ENCODE results near the gene HGF. TPM values are rescaled to one million over a fixed set of nuclear protein-coding genes. Genes with fewer than 3 reads are reported as not detected.

HGF gene
- total and polyA plus RNA-seq, 7 donors, result 0.46 to 27.2 (median 4.6) TPM

DNA sequence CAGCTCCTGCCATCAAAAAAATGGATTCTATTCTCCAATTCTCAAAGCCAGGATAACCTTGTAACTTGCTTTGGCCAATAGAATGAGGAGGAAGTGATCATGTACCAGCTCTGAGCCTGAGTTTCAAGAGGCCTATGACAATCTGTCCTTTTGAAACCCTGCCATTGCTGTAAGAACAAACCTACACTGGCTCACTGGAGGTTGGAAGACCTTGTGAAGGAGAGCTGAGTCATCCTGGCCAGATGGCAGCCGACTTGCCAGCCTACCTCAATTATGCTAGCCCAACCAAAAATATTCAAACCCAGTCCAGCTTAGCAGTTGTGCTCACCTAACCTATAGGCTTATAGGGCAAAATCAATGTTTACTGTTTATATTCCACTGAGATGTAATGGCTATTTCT lies 93.0 kb downstream of the HGF start:
- H3K36me3 ChIP-seq, result no peaks in the 10 kb centered on the region
- WGBS, 2 donors, result 71 to 77% methylated on average over 1 of the region's 1 CpG
- H3K9me3 ChIP-seq, result no peaks in the 10 kb centered on the region
- H3K27me3 ChIP-seq, result no peaks in the 10 kb centered on the region
- H3K27ac ChIP-seq, result no peak overlapping the region
- DNase-seq, result no peak
- intact Hi-C loops (cut with DNase I), result no loop called here
- H3K4me3 ChIP-seq, result no peak overlapping the region
- H3K4me1 ChIP-seq, result peaks cover 0 to 10% (median 0%) of the 10 kb centered on the region in 4 donors
- TF ChIP-seq EP300 (IDR thresholded peaks at IDR 0.05), result no peak
- TF ChIP-seq, protein P1, sequence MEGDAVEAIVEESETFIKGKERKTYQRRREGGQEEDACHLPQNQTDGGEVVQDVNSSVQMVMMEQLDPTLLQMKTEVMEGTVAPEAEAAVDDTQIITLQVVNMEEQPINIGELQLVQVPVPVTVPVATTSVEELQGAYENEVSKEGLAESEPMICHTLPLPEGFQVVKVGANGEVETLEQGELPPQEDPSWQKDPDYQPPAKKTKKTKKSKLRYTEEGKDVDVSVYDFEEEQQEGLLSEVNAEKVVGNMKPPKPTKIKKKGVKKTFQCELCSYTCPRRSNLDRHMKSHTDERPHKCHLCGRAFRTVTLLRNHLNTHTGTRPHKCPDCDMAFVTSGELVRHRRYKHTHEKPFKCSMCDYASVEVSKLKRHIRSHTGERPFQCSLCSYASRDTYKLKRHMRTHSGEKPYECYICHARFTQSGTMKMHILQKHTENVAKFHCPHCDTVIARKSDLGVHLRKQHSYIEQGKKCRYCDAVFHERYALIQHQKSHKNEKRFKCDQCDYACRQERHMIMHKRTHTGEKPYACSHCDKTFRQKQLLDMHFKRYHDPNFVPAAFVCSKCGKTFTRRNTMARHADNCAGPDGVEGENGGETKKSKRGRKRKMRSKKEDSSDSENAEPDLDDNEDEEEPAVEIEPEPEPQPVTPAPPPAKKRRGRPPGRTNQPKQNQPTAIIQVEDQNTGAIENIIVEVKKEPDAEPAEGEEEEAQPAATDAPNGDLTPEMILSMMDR (IDR thresholded peaks at IDR 0.05), result no peak
- no peak for TF ChIP-seq POLR2A (IDR thresholded peaks at IDR 0.05)
- no peak for TF ChIP-seq POLR2AphosphoS5 (IDR thresholded peaks at IDR 0.05)

DNA sequence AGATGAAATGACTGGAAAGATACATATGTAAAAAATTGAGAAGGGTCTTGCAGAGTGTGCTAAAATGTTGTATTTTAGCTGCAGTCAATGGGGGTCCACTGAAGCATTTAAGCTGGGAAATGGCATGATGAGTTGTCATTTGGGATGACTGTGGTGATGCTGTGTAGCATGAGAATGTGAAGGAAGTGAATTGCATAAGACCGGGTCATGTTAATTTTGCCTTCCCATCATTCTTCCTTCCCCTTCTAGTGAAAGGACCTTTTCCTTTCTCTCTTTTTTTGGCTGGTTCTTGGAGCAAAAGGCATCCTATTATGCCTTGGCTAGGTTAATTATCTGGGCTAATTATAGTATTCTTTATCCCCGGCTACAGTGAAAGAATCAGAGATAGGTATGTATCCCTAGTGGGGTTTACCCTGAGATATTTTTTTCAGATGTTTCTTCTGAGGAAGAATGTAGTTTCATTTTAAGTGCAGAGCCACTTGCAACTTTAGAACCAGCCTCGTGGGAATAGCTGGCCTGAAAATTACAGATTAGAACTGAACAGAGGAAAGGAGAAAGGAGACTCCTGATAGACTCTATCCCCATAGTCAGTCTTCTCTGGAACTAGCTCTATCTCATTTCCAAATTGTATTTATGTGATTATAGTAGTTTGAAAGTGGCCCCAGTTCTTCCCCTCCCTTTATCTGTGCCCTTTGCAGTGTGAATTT lies 93.6 kb downstream of the HGF start:
- Histone ChIP-seq H3K4me1 (peaks cover 0 to 10% (median 0%) of the 10 kb centered on the region in 4 donors), H3K27ac (no peak overlapping the region), H3K4me3 (no peak overlapping the region), H3K36me3 (no peaks in the 10 kb centered on the region), H3K9me3 (no peaks in the 10 kb centered on the region), H3K27me3 (no peaks in the 10 kb centered on the region)
- DNase-seq, result no peak
- 68 to 69% methylated on average over 3 of the region's 3 CpGs for WGBS, 2 donors
- intact Hi-C loops (cut with DNase I), result no loop called here
- TF ChIP-seq EP300 (IDR thresholded peaks at IDR 0.05), result no peak
- no peak for TF ChIP-seq POLR2A (IDR thresholded peaks at IDR 0.05)
- no peak for TF ChIP-seq POLR2AphosphoS5 (IDR thresholded peaks at IDR 0.05)
- TF ChIP-seq, protein P1 (IDR thresholded peaks at IDR 0.05), result no peak

DNA sequence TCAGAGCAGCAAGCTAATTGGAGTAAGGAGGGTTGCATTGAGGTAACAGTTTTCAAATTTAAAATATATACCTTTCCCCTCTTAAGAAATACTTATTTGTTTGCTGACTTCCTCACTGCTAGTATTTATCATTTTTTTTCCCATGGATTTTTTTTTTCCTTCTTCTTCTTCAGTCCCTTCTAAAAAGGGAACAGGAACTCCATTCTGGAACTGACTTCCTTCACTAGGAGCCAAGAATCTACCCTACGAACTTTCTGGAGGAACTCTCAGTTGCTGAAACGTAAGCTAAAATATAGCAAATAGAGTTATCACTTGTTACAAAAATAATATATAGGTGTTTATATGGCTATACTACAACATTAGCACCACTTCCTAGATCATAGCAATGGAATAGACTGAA lies 95.4 kb downstream of the HGF start:
- Histone ChIP-seq H3K9me3 (no peaks in the 10 kb centered on the region), H3K27ac (no peak overlapping the region), H3K36me3 (no peaks in the 10 kb centered on the region), H3K4me1 (peaks cover 0 to 10% (median 0%) of the 10 kb centered on the region in 4 donors), H3K4me3 (no peak overlapping the region), H3K27me3 (no peaks in the 10 kb centered on the region)
- intact Hi-C loops (cut with DNase I), result no loop called here
- DNase-seq, result no peak
- TF ChIP-seq POLR2AphosphoS5 (IDR thresholded peaks at IDR 0.05) (no peak), EP300 (IDR thresholded peaks at IDR 0.05) (no peak), POLR2A (IDR thresholded peaks at IDR 0.05) (no peak)
- TF ChIP-seq, protein P1 (IDR thresholded peaks at IDR 0.05), result no peak
- 54 to 69% methylated on average over 2 of the region's 2 CpGs for WGBS, 2 donors

DNA sequence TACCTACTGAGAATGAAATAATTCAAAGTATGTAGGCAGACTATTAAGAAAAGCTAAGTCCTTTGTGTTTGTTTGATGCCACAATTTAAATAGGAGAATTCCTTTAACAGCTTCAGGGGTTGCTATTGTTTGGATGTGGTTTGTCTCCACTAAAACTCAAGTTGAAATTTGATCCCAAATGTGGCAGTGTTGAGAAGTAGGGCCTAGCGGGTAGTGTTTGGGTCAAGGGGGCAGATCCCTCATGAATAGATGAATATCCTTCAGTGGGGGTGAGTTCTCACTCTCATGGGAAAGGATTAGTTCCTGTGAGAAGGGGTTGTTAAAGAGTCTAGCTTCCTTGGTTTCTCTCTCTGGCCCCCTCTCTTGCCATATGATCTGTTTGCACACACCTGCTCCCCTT lies 97.0 kb downstream of the HGF start:
- 69 to 87% methylated on average over 1 of the region's 1 CpG for WGBS, 2 donors
- TF ChIP-seq POLR2AphosphoS5 (IDR thresholded peaks at IDR 0.05), result no peak
- no peak for TF ChIP-seq EP300 (IDR thresholded peaks at IDR 0.05)
- TF ChIP-seq, protein P1 (IDR thresholded peaks at IDR 0.05), result no peak
- no peak for TF ChIP-seq POLR2A (IDR thresholded peaks at IDR 0.05)
- Histone ChIP-seq H3K27ac (no peak overlapping the region), H3K36me3 (no peaks in the 10 kb centered on the region), H3K4me1 (peaks cover 0 to 10% (median 0%) of the 10 kb centered on the region in 4 donors), H3K9me3 (no peaks in the 10 kb centered on the region), H3K27me3 (no peaks in the 10 kb centered on the region), H3K4me3 (no peak overlapping the region)
- DNase-seq, result no peak
- intact Hi-C loops (cut with DNase I), result no loop called here

Data from sigmoid colon (tissue), 7 donors.